Fibroblast of lung (primary cell): ENCODE measurements around the gene DIAPH1. TPM values are rescaled to one million over a fixed set of nuclear protein-coding genes. Genes with fewer than 3 reads are reported as not detected.

Experiments
- DNase-seq, 2 donors: peaks; one replicate each; pipeline versions ENCODE4 v3.0.0 to v3.0.0-alpha.2; 2010; ENCODE audit warnings: low read depth in 2 of 2
- H2AFZ ChIP-seq: 2 replicates; pipeline ENCODE4 v1.5.1; 2012; ENCODE audit warnings: low read length, control low read depth, inconsistent platforms
- H3K27ac ChIP-seq: 2 replicates; pipeline ENCODE4 v1.5.1; 2011; ENCODE audit warnings: low read length, control low read depth; ENCODE audit not compliant: insufficient read depth
- H3K27me3 ChIP-seq: 2 replicates; pipeline ENCODE4 v1.5.1; 2011; ENCODE audit warnings: mild to moderate bottlenecking, low read length; ENCODE audit not compliant: control insufficient read depth, insufficient read depth
- H3K36me3 ChIP-seq: 2 replicates; pipeline ENCODE4 v1.5.1; 2011; ENCODE audit warnings: low read length; ENCODE audit not compliant: control insufficient read depth, insufficient read depth
- H3K4me1 ChIP-seq: 2 replicates; pipeline ENCODE4 v1.5.1; 2011; ENCODE audit warnings: low read length; ENCODE audit not compliant: control insufficient read depth, insufficient read depth; ENCODE audit errors: extremely low read depth
- H3K4me2 ChIP-seq: 2 replicates; pipeline ENCODE4 v1.5.1; 2011; ENCODE audit warnings: low read length, control low read depth; ENCODE audit not compliant: insufficient read depth; ENCODE audit errors: extremely low read depth
- H3K4me3 ChIP-seq, 4 experiments: fragments of 200-600 bp in 1 of 4; sonication (generic) in 1 of 4; replicated peaks in 1 of 4; 2 replicates each; pipeline ENCODE4 v1.5.1; 2011 to 2016; ENCODE audit warnings: low read length in 4 of 4, low read depth in 3 of 4, mild to moderate bottlenecking in 3 of 4, control low read depth in 2 of 4, inconsistent platforms in 1 of 4, mixed read lengths in 1 of 4; ENCODE audit not compliant: insufficient read depth in 1 of 4; ENCODE audit errors: control extremely low read depth in 1 of 4
- H3K79me2 ChIP-seq: 2 replicates; pipeline ENCODE4 v1.5.1; 2012; ENCODE audit warnings: mild to moderate bottlenecking, low read length, inconsistent platforms; ENCODE audit not compliant: control insufficient read depth, insufficient read depth
- H3K9ac ChIP-seq: 2 replicates; pipeline ENCODE4 v1.5.1; 2011; ENCODE audit warnings: mild to moderate bottlenecking, low read length, control low read depth; ENCODE audit not compliant: insufficient read depth
- H3K9me3 ChIP-seq: 2 replicates; pipeline ENCODE4 v1.5.1; 2012; ENCODE audit warnings: low read depth, low read length; ENCODE audit not compliant: control insufficient read depth, insufficient read depth
- H4K20me1 ChIP-seq: 2 replicates; pipeline ENCODE4 v1.5.1; 2011; ENCODE audit warnings: low read length; ENCODE audit not compliant: control insufficient read depth, insufficient read depth; ENCODE audit errors: extremely low read depth
- CTCF ChIP-seq, 2 donors: IDR thresholded peaks in 1 of 2; conservative IDR thresholded peaks in 1 of 2; 1 replicate in 1 of 2; 2 replicates in 1 of 2; pipeline ENCODE4 v1.5.1; 2011 to 2012; ENCODE audit warnings: low read length in 2 of 2, control low read depth in 1 of 2, inconsistent platforms in 1 of 2, low read depth in 1 of 2, mild to moderate bottlenecking in 1 of 2
- EZH2 ChIP-seq: IDR thresholded peaks from 2 replicates; pipeline ENCODE4 v1.5.1; 2012; ENCODE audit warnings: low read length, control low read depth, mild to moderate bottlenecking; ENCODE audit errors: missing control alignments
- polyA plus RNA-seq, 2 donors: library from polyadenylated mRNA; depleted of rRNA in 1 of 2; stranded (reverse) in 1 of 2; unstranded in 1 of 2; fragments of >200 nt; gene quantifications; 2 replicates each; pipeline ENCODE4 v1.2.1, GENCODE V29; 2011 to 2012; ENCODE audit warnings: missing spikeins in 1 of 2
- total RNA-seq: library from RNA; depleted of rRNA; stranded (reverse); fragments of >200 nt; gene quantifications from 2 replicates; pipeline ENCODE4 v1.2.1, GENCODE V29; 2014

DIAPH1 gene
- total and polyA plus RNA-seq, 2 donors (not counting 1 experiment from before 2014, with no cell fraction given) = 21.1 to 30.9 TPM

- peak overlapping the region; percentile 92 for H3K4me2 ChIP-seq
- H3K4me1 ChIP-seq = peaks cover 2% of the 10 kb centered on the region
- peak overlapping the region; percentile 89 to 99 (median 96) for H3K4me3 ChIP-seq
- H3K9ac ChIP-seq = no peak overlapping the region
- no peaks in the 10 kb centered on the region for H3K9me3 ChIP-seq
- no peak overlapping the region for H3K27ac ChIP-seq
- H3K27me3 ChIP-seq = no peaks in the 10 kb centered on the region
- H3K79me2 ChIP-seq = peaks cover 37% of the 10 kb centered on the region
- H2AFZ ChIP-seq = no peak overlapping the region
- H3K36me3 ChIP-seq = peaks cover 2% of the 10 kb centered on the region
- DNase-seq = no peak
- no peaks in the 10 kb centered on the region for H4K20me1 ChIP-seq
- TF ChIP-seq EZH2 (no peak), CTCF (conservative IDR thresholded peaks at IDR 0.05 in 1 of 2, IDR thresholded peaks at IDR 0.05 in 1 of 2; ENCODE audit: low read depth in 1 of 2, low read length in 2 of 2) (no peak)
These were observed 16.8 kb upstream of the DIAPH1 start for GRCh38 chr5:141635646-141636045.

- Histone ChIP-seq H3K4me2 (no peak overlapping the region), H4K20me1 (no peaks in the 10 kb centered on the region)
These were observed 15.9 kb upstream of the DIAPH1 start for GRCh38 chr5:141634720-141635119.

GRCh38 chr5:141633871-141634561 lies 15.2 kb upstream of the DIAPH1 start:
- Histone ChIP-seq H2AFZ (no peak overlapping the region), H3K9me3 (no peaks in the 10 kb centered on the region), H3K4me3 (no peak overlapping the region), H3K79me2 (peaks cover 41% of the 10 kb centered on the region), H4K20me1 (no peaks in the 10 kb centered on the region), H3K9ac (no peak overlapping the region), H3K27me3 (no peaks in the 10 kb centered on the region), H3K4me2 (peak overlapping the region; percentile 9), H3K36me3 (peaks cover 9% of the 10 kb centered on the region), H3K27ac (no peak overlapping the region), H3K4me1 (peaks cover 2% of the 10 kb centered on the region)
- no peak for DNase-seq
- TF ChIP-seq EZH2 = no peak
- TF ChIP-seq CTCF (conservative IDR thresholded peaks at IDR 0.05 in 1 of 2, IDR thresholded peaks at IDR 0.05 in 1 of 2; ENCODE audit: low read depth in 1 of 2, low read length in 2 of 2) = no peak

More at GRCh38 chr5:141634720-141635119, 15.9 kb upstream of the DIAPH1 start:
- peaks cover 41% of the 10 kb centered on the region for H3K79me2 ChIP-seq
- no peaks in the 10 kb centered on the region for H3K27me3 ChIP-seq
- H3K4me3 ChIP-seq = no peak overlapping the region
- H3K4me1 ChIP-seq = peaks cover 2% of the 10 kb centered on the region
- no peak overlapping the region for H3K9ac ChIP-seq
- no peak overlapping the region for H2AFZ ChIP-seq
- no peak for DNase-seq
- no peak overlapping the region for H3K27ac ChIP-seq
- H3K36me3 ChIP-seq = peaks cover 6% of the 10 kb centered on the region
- TF ChIP-seq EZH2 = no peak
- TF ChIP-seq CTCF (conservative IDR thresholded peaks at IDR 0.05 in 1 of 2, IDR thresholded peaks at IDR 0.05 in 1 of 2; ENCODE audit: low read depth in 1 of 2, low read length in 2 of 2) = no peak
- no peaks in the 10 kb centered on the region for H3K9me3 ChIP-seq
